GM12801 (cell line): ENCODE data around the gene KAT2B.

Experiments
- CTCF ChIP-seq: IDR thresholded peaks from one replicate; pipeline ENCODE4 v1.5.1; 2011; ENCODE audit warnings: control low read depth; ENCODE audit not compliant: insufficient read length; ENCODE audit errors: extremely low read depth

The KAT2B gene

GRCh38 chr3:20141851-20142250 lies 101.6 kb downstream of the KAT2B start:
- no peak for TF ChIP-seq CTCF

- TF ChIP-seq CTCF: no peak
These were observed 102.3 kb downstream of the KAT2B start for GRCh38 chr3:20142517-20142916.

- no peak for TF ChIP-seq CTCF
These were observed 103.3 kb downstream of the KAT2B start for GRCh38 chr3:20143519-20143918.

- no peak for TF ChIP-seq CTCF
These were observed 105.6 kb downstream of the KAT2B start for GRCh38 chr3:20145874-20146273.

GRCh38 chr3:20146301-20146700 lies 106.1 kb downstream of the KAT2B start:
- TF ChIP-seq CTCF: no peak

- no peak for TF ChIP-seq CTCF
These were observed 107.1 kb downstream of the KAT2B start for GRCh38 chr3:20147361-20147760.

- no peak for TF ChIP-seq CTCF
These were observed 108.2 kb downstream of the KAT2B start for GRCh38 chr3:20148466-20148865.

- no peak for TF ChIP-seq CTCF
These were observed 113.8 kb downstream of the KAT2B start for GRCh38 chr3:20154078-20154477.
